MM.1S (cell line): ENCODE data around the gene ATF3.
A peak's percentile ranks its signal among the peaks of the same experiment; 100 is the strongest.

Source experiments
- DNase-seq: peaks from one replicate; pipeline ENCODE4 v3.0.0-alpha.2; 2015
- H2AFZ ChIP-seq: fragments of 300-600 bp; sonication (generic); 2 replicates; pipeline ENCODE4 v1.6.0; 2016; ENCODE audit warnings: antibody characterized with exemption, low read length
- H3F3A ChIP-seq: fragments of 300-600 bp; sonication (generic); 2 replicates; pipeline ENCODE4 v1.6.1; 2016; ENCODE audit warnings: mild to moderate bottlenecking, antibody characterized with exemption, low read length, moderate library complexity, mixed read lengths; ENCODE audit not compliant: insufficient read depth
- H3K27ac ChIP-seq: fragments of 300-600 bp; sonication (generic); 2 replicates; pipeline ENCODE4 v1.5.1; 2016; ENCODE audit warnings: mild to moderate bottlenecking, low read length
- H3K27me3 ChIP-seq: fragments of 300-600 bp; sonication (generic); replicated peaks from 2 replicates; pipeline ENCODE4 v1.6.0; 2016; ENCODE audit warnings: low read length; ENCODE audit not compliant: insufficient read depth
- H3K36me3 ChIP-seq: fragments of 300-600 bp; sonication (generic); replicated peaks from 2 replicates; pipeline ENCODE4 v1.6.1; 2016; ENCODE audit warnings: mild to moderate bottlenecking, low read length, mixed read lengths; ENCODE audit not compliant: insufficient read depth
- H3K4me1 ChIP-seq: fragments of 300-600 bp; sonication (generic); 2 replicates; pipeline ENCODE4 v1.6.1; 2016; ENCODE audit warnings: low read length, mixed read lengths
- H3K4me2 ChIP-seq: fragments of 300-600 bp; sonication (generic); 2 replicates; pipeline ENCODE4 v1.6.0; 2016; ENCODE audit warnings: low read depth, low read length
- H3K4me3 ChIP-seq: fragments of 300-600 bp; sonication (generic); 2 replicates; pipeline ENCODE4 v1.5.1; 2016; ENCODE audit warnings: low read length, mixed read lengths
- H3K79me2 ChIP-seq: fragments of 300-600 bp; sonication (generic); 2 replicates; pipeline ENCODE4 v1.6.1; 2016; ENCODE audit warnings: mixed run types, low read length, mixed read lengths
- H3K9ac ChIP-seq: fragments of 300-600 bp; sonication (generic); 2 replicates; pipeline ENCODE4 v1.6.1; 2016; ENCODE audit warnings: low read length, mixed read lengths
- H3K9me2 ChIP-seq: fragments of 300-600 bp; sonication (generic); replicated peaks from 2 replicates; pipeline ENCODE4 v1.6.1; 2016; ENCODE audit warnings: mild to moderate bottlenecking, low read length, mixed read lengths; ENCODE audit not compliant: insufficient read depth
- H3K9me3 ChIP-seq: fragments of 300-600 bp; sonication (generic); replicated peaks from 2 replicates; pipeline ENCODE4 v1.6.1; 2016; ENCODE audit warnings: mild to moderate bottlenecking, low read length, mixed read lengths; ENCODE audit not compliant: insufficient read depth
- H4K20me1 ChIP-seq: fragments of 300-600 bp; sonication (generic); 2 replicates; pipeline ENCODE4 v1.6.1; 2016; ENCODE audit warnings: mild to moderate bottlenecking, low read length, moderate library complexity, mixed read lengths; ENCODE audit not compliant: insufficient read depth
- EZH2 ChIP-seq: fragments of 300-600 bp; sonication (generic); optimal IDR thresholded peaks from 2 replicates; pipeline ENCODE3; 2017; ENCODE audit warnings: low read depth, mild to moderate bottlenecking, antibody characterized with exemption, low read length, mixed read lengths
- EZH2phosphoT487 ChIP-seq: fragments of 300-600 bp; sonication (generic); IDR thresholded peaks from 2 replicates; pipeline ENCODE4 v1.6.1; 2018; ENCODE audit warnings: antibody characterized with exemption, low read length
- TF ChIP-seq, protein P1 (sequence below): fragments of 300-600 bp; sonication (generic); IDR thresholded peaks from 2 replicates; pipeline ENCODE4 v1.5.1; 2016; ENCODE audit warnings: antibody characterized with exemption, low read length, mixed read lengths

Gene ATF3

GRCh38 chr1:212614453-212615200, 6.1 kb downstream of the ATF3 start:
- TF ChIP-seq, protein P1, sequence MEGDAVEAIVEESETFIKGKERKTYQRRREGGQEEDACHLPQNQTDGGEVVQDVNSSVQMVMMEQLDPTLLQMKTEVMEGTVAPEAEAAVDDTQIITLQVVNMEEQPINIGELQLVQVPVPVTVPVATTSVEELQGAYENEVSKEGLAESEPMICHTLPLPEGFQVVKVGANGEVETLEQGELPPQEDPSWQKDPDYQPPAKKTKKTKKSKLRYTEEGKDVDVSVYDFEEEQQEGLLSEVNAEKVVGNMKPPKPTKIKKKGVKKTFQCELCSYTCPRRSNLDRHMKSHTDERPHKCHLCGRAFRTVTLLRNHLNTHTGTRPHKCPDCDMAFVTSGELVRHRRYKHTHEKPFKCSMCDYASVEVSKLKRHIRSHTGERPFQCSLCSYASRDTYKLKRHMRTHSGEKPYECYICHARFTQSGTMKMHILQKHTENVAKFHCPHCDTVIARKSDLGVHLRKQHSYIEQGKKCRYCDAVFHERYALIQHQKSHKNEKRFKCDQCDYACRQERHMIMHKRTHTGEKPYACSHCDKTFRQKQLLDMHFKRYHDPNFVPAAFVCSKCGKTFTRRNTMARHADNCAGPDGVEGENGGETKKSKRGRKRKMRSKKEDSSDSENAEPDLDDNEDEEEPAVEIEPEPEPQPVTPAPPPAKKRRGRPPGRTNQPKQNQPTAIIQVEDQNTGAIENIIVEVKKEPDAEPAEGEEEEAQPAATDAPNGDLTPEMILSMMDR = no peak
- TF ChIP-seq EZH2phosphoT487 = no peak
- TF ChIP-seq EZH2 = no peak
- Histone ChIP-seq H3K9me3 (no peaks in the 10 kb centered on the region), H3K27me3 (no peaks in the 10 kb centered on the region), H4K20me1 (no peaks in the 10 kb centered on the region), H3K4me3 (peak overlapping the region; percentile 27), H2AFZ (no peak overlapping the region), H3K27ac (peak overlapping the region; percentile 55; the same call in 1 of the 2 replicates), H3K9ac (peak overlapping the region; percentile 32; the same call in 1 of the 2 replicates), H3K4me1 (peaks cover 43% of the 10 kb centered on the region), H3K36me3 (peaks cover 18% of the 10 kb centered on the region; the same call in 1 of the 2 replicates), H3K4me2 (peak overlapping the region; percentile 75), H3K79me2 (peaks cover 64% of the 10 kb centered on the region), H3F3A (peaks cover 10% of the 10 kb centered on the region), H3K9me2 (no peaks in the 10 kb centered on the region)
- peak; percentile 63 for DNase-seq

DNA sequence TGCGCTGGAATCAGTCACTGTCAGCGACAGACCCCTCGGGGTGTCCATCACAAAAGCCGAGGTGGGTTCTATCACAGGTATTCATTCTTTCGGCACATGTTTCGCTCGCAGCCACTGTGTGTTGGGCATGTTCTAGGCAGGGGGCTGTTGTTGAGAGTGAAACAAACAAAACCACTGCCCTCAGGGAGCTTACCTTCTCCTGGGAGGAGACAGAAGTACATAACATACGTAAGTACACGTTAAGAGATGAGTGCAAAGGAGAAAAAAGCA, 6.6 kb downstream of the ATF3 start:
- no peak for TF ChIP-seq EZH2
- TF ChIP-seq, protein P1 = no peak
- H3F3A ChIP-seq = peaks cover 10% of the 10 kb centered on the region

DNA sequence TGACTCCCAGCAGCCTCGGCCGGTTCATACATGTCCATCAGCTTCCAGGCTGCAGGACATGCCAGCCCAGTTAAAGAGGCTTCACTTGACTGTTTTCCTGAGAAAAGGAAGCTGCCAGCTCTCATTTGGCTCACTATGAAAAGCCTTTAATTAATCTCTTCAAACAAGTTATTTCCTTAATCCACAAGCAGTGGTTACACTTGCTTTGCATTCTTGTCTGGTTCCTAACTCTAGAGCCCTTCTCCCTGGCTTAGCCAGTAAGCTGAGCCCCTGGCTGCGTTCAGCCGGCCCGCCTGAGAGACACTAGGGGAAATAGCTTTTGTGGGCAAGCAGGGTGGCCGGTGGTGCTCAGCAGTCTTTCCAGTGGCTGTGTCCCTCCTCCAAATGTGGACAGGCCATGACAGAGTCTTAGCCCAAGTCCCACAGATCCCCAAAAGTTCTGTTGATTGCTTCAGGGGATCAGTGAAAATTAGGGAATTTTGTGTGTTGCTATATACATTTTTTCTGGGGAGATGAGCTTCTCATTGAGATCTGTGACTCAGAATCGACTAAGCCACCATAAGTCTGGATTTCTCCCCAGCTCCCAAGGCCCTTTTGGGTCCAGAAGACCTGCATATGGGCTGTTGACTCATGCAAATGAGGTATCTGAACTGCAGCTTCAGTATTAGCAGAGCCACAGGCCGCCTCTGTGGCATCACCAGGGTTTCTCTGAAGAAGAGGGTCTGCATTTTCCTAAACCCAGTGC, 10.1 kb downstream of the ATF3 start:
- Histone ChIP-seq H3K27me3 (no peaks in the 10 kb centered on the region), H3K4me1 (peaks cover 14% of the 10 kb centered on the region), H3K79me2 (peaks cover 23% of the 10 kb centered on the region), H3F3A (peaks cover 10% of the 10 kb centered on the region), H3K9me3 (no peaks in the 10 kb centered on the region), H3K4me2 (no peak overlapping the region), H3K4me3 (no peak overlapping the region), H3K9me2 (no peaks in the 10 kb centered on the region), H2AFZ (no peak overlapping the region), H3K27ac (no peak overlapping the region), H3K36me3 (peaks cover 22% of the 10 kb centered on the region; the same call in 1 of the 2 replicates), H3K9ac (no peak overlapping the region), H4K20me1 (no peaks in the 10 kb centered on the region)
- TF ChIP-seq EZH2phosphoT487 (no peak), EZH2 (no peak)
- TF ChIP-seq, protein P1 = no peak
- no peak for DNase-seq

More for the DNA sequence above, 6.6 kb downstream of the ATF3 start:
- no peaks in the 10 kb centered on the region for H3K27me3 ChIP-seq
- H3K9me3 ChIP-seq = no peaks in the 10 kb centered on the region
- peaks cover 58% of the 10 kb centered on the region for H3K79me2 ChIP-seq
- peaks cover 21% of the 10 kb centered on the region; the same call in 1 of the 2 replicates for H3K36me3 ChIP-seq
- H4K20me1 ChIP-seq = no peaks in the 10 kb centered on the region
- DNase-seq = no peak
- no peak overlapping the region for H3K4me3 ChIP-seq
- no peaks in the 10 kb centered on the region for H3K9me2 ChIP-seq
- H3K4me2 ChIP-seq = peak overlapping the region; percentile 75; the same call in 1 of the 2 replicates
- peak overlapping the region; percentile 55; the same call in 1 of the 2 replicates for H3K27ac ChIP-seq
- no peak overlapping the region for H2AFZ ChIP-seq
- no peak overlapping the region for H3K9ac ChIP-seq
- peaks cover 40% of the 10 kb centered on the region for H3K4me1 ChIP-seq
